B cell (primary cell): ENCODE measurements around the gene OR13J1.

Source experiments
- CTCF ChIP-seq: fragments of 200-600 bp; IDR thresholded peaks from one replicate; pipeline ENCODE4 v1.8.0; 2022; ENCODE audit warnings: antibody characterized with exemption, mild to moderate bottlenecking
- EZH2 ChIP-seq: IDR thresholded peaks from 2 replicates; pipeline ENCODE4 v1.6.1; 2012; ENCODE audit warnings: borderline replicate concordance, low read depth, mild to moderate bottlenecking, moderate library complexity, low read length; ENCODE audit not compliant: insufficient read depth, poor library complexity, severe bottlenecking

- TF ChIP-seq CTCF (no peak), EZH2 (no peak)
These were observed 34.4 kb downstream of the OR13J1 start for GRCh38 chr9:35835766-35836165.
